ENCODE results near the gene SH2D7.

SH2D7 gene

GRCh38 chr15:78079298-78080087, 12.9 kb upstream of the SH2D7 start:
- no peak for DNase-seq (ENCODE audit: low spot score)

DNA sequence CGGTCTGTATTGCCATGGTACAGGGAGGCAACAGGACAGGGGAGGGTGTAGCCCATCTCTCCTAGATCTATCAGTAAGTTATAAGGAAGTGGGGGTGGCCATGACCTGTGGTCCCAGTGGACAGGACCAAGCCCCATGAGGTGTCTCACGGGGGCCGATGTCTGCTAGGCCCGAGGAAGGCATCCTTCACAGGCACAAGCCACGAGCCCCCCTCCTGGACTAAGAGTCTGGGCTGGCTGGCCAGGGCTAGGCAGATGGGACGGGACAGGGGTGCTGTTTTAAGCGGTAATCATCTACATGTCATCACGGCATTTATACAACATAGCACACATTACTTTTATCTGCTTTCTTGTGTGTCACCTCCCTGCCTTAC, 12.3 kb upstream of the SH2D7 start:
- DNase-seq (ENCODE audit: low spot score), result no peak

GRCh38 chr15:78082106-78082742, 10.1 kb upstream of the SH2D7 start:
- DNase-seq (ENCODE audit: low spot score), result no peak

GRCh38 chr15:78082743-78083110, 9.6 kb upstream of the SH2D7 start:
- DNase-seq (ENCODE audit: low spot score), result no peak

DNA sequence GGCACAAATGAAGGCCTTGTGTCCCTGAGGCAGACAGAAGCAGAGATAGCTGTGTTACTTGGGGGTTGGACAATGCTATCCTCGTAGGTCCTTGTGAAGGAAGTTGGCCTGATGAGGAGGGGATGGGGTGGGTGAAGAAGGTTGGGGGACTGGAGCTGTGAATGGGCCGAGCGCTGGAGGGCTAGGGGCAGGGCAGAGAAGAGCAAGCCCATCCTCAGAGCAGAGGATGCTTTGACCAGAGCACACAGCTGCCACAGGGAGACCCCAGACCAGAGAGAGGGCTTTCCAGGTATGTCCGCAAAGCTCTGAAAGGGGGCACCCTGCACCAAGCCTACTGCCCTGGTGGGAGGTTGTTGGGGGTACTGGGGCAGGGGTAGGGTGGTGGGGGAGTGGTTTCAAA, 9.2 kb upstream of the SH2D7 start:
- DNase-seq (ENCODE audit: low spot score), result no peak

GRCh38 chr15:78083687-78084448, 8.5 kb upstream of the SH2D7 start:
- DNase-seq (ENCODE audit: low spot score), result no peak

- DNase-seq (ENCODE audit: low spot score), result no peak
Observed at GRCh38 chr15:78084449-78084750, 8.0 kb upstream of the SH2D7 start.

DNA sequence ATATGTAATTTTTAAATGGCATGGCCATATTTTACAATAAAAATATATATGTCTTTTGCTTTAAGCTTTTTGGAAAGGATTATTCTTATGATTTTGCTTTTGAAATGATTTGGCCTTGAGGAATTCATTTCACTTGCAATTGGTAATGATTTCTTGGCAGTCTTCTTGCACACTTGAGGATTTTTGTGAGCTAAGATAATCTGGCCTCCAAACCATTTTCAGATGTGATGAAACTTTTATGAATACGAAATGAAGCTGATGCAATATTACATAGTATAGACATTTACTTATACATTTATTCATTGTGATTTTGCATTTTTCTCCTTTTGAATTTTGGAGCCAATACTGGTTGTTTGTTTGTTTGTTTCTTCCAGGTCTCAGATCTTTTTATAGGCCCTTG, 6.4 kb upstream of the SH2D7 start:
- no peak for DNase-seq (ENCODE audit: low spot score)

DNA sequence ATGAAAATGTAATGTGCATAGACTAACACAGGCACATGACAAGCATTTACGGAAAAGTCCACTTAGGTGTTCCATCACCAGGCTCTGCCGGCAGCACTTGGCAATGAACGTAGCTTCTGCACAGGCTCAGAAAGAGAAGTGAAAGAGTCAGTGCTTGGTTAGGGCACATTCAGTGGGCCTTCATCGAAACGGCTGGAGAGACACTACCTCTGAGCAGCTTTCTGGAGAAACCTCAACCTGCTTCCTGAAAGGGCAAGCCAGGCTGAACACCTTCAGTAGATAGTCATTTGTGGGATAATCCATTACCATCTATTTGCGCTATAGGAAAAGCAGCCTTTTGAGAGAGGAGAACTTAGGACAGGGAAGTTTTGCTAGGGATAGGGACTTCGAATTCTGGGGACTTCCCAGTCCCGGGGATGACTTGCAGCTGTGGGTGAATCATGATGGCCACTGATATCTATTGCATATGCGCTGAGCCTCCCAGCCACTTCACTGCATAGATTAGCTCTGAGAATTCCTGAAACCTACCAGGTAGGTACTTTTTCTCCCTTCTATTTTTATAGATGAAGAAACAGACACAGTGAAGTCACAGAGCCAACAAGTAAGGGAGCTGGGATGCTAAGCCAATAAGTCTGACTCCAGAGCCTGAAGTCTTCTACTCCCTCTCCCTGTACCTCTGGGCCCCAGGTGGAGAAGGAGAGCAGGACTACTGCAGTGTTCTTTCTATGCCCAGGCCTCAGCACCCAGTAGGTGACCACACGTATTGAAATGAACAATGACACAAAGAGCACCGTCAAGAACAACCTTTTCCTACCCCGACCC, 4.2 kb upstream of the SH2D7 start:
- DNase-seq (ENCODE audit: low spot score), result no peak

DNA sequence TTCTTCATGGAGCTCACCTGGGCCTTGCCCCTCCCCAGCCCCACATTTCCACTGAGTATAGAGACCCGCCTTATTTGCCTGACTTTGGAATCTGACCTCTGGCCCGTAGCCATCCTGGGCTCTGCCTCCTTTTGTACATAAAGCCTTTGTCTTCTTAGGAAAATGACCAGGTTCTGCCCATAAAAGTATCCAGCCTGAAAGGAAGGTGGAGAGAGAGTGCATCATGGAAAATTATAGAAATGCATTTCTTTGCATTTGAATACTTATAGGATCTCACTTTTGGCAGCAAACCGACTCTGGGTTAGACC, 3.6 kb upstream of the SH2D7 start:
- DNase-seq (ENCODE audit: low spot score), result no peak

- DNase-seq (ENCODE audit: low spot score), result no peak
Observed at GRCh38 chr15:78090422-78091063, 1.8 kb upstream of the SH2D7 start.

DNA sequence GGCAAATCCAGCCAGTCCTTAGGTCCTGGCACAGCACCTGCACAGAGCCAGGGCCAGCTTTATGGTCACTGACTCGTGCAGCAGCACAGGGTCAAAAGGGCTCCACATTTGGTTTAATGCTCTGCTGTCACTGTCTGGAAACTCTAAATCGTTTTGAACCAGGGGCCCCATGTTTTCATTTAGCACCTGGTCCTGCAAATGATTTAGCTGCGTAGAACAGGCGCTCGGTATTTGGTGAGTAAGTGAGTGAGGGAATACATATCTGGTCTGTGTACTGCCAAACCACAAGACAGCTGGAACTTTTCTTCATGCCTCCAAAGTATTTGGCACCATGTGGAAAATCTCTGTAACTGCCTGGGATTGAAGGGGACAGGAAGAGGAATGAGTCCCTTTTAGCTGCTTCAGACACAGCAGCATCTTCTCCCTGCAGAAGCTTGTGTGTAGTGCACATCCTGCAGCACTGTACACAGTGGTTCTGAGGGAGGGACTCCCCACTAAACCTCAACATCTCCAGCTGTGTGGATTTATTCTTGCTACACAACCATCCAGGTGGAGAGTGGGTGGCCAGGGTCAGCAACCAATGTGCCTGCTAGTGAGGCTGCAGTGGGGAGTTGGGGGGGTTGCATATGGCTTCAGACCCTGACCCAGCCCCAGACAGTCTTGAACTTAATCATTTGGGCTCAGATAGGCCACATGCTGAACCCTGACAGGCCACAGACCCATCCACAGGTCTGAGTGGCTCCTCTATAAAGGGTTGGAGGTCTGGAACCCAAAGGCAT, 1.1 kb downstream of the SH2D7 start:
- DNase-seq (ENCODE audit: low spot score), result no peak

- no peak for DNase-seq (ENCODE audit: low spot score)
Observed at GRCh38 chr15:78097667-78098066, 5.3 kb downstream of the SH2D7 start.

GRCh38 chr15:78098131-78098755, 5.9 kb downstream of the SH2D7 start:
- DNase-seq (ENCODE audit: low spot score), result no peak

DNA sequence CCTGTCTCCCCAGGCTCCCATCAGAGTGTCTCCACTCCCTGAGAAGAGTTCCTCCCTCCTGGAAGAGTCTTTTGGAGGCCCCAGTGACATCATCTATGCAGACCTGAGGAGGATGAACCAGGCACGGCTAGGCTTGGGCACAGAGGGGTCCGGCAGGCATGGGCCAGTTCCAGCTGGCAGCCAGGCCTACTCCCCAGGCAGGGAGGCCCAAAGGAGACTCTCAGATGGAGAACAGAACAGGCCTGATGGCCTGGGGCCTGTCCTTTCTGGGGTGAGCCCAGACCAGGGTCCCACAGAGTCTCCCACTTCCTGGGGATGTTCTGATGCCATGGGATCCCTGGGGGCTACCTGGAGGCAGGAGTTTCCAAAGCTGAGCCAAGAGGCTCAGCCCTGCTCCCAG, 8.5 kb downstream of the SH2D7 start:
- DNase-seq (ENCODE audit: low spot score), result no peak

GRCh38 chr15:78101423-78102105, 9.2 kb downstream of the SH2D7 start:
- no peak for DNase-seq (ENCODE audit: low spot score)

DNA sequence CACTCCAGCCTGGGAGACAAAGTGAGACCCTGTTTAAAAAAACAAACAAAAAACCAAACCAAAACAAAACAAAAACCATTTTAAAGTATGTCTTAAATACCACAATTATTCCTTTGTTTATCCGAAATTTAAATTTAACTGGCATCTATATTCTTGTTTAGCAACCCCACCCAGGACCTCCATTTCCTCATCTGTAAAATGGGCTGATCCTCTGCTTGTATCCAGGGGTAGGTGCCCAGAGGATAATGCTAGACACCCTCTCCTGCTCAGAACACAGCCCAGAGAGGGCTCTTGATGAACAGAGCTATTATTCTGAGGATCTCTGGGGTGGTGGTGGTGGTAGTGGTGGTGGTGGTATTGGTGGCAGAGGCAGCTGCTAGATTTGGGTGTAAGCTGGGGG, 9.8 kb downstream of the SH2D7 start:
- DNase-seq (ENCODE audit: low spot score), result no peak

- DNase-seq (ENCODE audit: low spot score), result no peak
Observed at GRCh38 chr15:78102741-78103140, 10.4 kb downstream of the SH2D7 start.

DNA sequence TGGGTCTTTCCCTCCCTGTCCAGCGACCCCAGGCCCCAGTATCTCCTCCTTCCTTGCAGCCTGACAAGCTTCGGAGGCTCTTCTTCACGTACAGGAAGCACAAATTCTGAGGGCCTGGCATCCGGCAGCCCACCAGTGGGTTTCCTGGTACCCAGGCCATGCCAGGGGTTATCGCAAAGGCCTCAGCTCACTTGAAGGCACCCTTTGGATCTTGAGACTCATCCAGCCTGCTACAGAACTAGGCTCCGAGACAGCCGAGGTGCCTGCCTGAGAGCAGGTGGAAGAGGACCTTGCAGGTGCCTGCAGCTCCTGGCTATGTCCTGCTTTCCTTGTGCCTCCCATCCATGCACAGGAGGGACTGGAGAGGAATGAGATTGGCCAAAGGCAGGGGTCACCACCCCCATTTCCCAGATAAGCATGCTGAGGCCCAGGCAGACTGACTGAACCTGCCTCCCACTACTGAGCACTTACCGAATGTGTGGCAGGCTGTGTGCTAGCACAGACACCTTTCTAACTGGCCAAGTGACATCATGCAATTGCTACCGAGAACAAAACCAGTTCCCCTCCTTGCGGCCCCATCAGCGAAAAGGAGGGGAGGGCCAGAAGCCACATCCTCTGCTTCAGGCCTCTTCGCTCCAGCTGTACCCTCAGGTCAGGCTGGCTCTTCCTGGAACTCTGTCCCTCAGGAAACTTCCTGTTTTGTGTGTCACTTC, 11.2 kb downstream of the SH2D7 start:
- no peak for DNase-seq (ENCODE audit: low spot score)

- DNase-seq (ENCODE audit: low spot score), result no peak
Observed at GRCh38 chr15:78104119-78104479, 11.7 kb downstream of the SH2D7 start.
